B cell (primary cell): ENCODE measurements around the gene PEAK1. TPM values are rescaled to one million over a fixed set of nuclear protein-coding genes. Genes with fewer than 3 reads are reported as not detected.

Experiments used
- ATAC-seq: fragments of 200-7000 bp; cut with Tn5 transposase; one replicate; pipeline ENCODE4 v1.10.0; 2021; ENCODE audit warnings: low read depth, mild to moderate bottlenecking, moderate number of reproducible peaks, moderate library complexity
- CTCF ChIA-PET: fragments of 350-600 bp; sonication (Branson Sonifier 250); formaldehyde crosslinking; loops from one replicate; lab custom pipeline; 2021; ENCODE audit warnings: antibody characterized with exemption, inconsistent platforms; lab: Charles Lee
- POLR2A ChIA-PET: fragments of 350-600 bp; sonication (Branson Sonifier 250); formaldehyde crosslinking; loops from one replicate; lab custom pipeline; 2021; ENCODE audit warnings: antibody characterized with exemption; lab: Charles Lee
- DNase-seq: peaks from one replicate; pipeline ENCODE4 v3.0.0; 2013
- H2AFZ ChIP-seq: 2 replicates; pipeline ENCODE4 v1.6.1; 2012; ENCODE audit warnings: mild to moderate bottlenecking, low read depth, low read length; ENCODE audit not compliant: insufficient read depth, poor library complexity, severe bottlenecking
- H3K27ac ChIP-seq, 2 donors: 1 replicate in 1 of 2; 2 replicates in 1 of 2; pipeline ENCODE4 v1.5.1; 2012 to 2013; ENCODE audit warnings: low read length in 2 of 2, mild to moderate bottlenecking in 2 of 2, moderate library complexity in 1 of 2
- H3K27me3 ChIP-seq, 4 experiments: fragments of 200-600 bp in 1 of 4; sonication (generic) in 1 of 4; replicated peaks in 1 of 4; 1 replicate in 2 of 4; 2 replicates in 2 of 4; pipeline versions ENCODE4 v1.6.1 to v1.7.0; 2013 to 2016; ENCODE audit warnings: low read length in 3 of 4, mild to moderate bottlenecking in 2 of 4, mixed read lengths in 1 of 4, moderate library complexity in 1 of 4; ENCODE audit not compliant: insufficient read depth in 4 of 4, control insufficient read depth in 3 of 4; ENCODE audit errors: control extremely low read depth in 1 of 4
- H3K36me3 ChIP-seq, 2 experiments: replicated peaks in 1 of 2; 1 replicate in 1 of 2; 2 replicates in 1 of 2; pipeline versions ENCODE4 v1.6.1 to v1.7.1; 2013; ENCODE audit warnings: low read length in 1 of 2; ENCODE audit not compliant: insufficient read depth in 2 of 2, control insufficient read depth in 1 of 2; ENCODE audit errors: control extremely low read depth in 1 of 2, extremely low read depth in 1 of 2
- H3K4me1 ChIP-seq, 2 donors: fragments of 200-600 bp in 1 of 2; sonication (generic) in 1 of 2; 1 replicate in 1 of 2; 2 replicates in 1 of 2; pipeline versions ENCODE4 v1.5.1 to v1.6.1; 2013 to 2017; ENCODE audit warnings: low read length in 2 of 2; ENCODE audit not compliant: control insufficient read depth in 2 of 2, insufficient read depth in 2 of 2
- H3K4me2 ChIP-seq: replicated peaks from 2 replicates; pipeline ENCODE3; 2012; ENCODE audit warnings: mild to moderate bottlenecking, low read depth, low read length; ENCODE audit not compliant: poor library complexity, severe bottlenecking
- H3K4me3 ChIP-seq, 5 experiments: fragments of 200-600 bp in 1 of 5; sonication (generic) in 1 of 5; 1 replicate in 3 of 5; 2 replicates in 2 of 5; pipeline versions ENCODE4 v1.5.1 to v1.7.0; 2011 to 2016; ENCODE audit warnings: low read length in 4 of 5, mild to moderate bottlenecking in 4 of 5, low read depth in 2 of 5, control low read depth in 1 of 5, moderate library complexity in 1 of 5; ENCODE audit not compliant: insufficient read depth in 1 of 5; ENCODE audit errors: control extremely low read depth in 1 of 5, extremely low read depth in 1 of 5
- H3K79me2 ChIP-seq: fragments of 200-600 bp; sonication (generic); one replicate; pipeline ENCODE4 v1.6.0; 2016; ENCODE audit warnings: low read length; ENCODE audit not compliant: control insufficient read depth, insufficient read depth
- H3K9ac ChIP-seq: fragments of 200-600 bp; sonication (generic); 2 replicates; pipeline ENCODE4 v1.6.1; 2017; ENCODE audit warnings: mild to moderate bottlenecking, low read length, moderate library complexity
- H3K9me3 ChIP-seq, 3 donors: one replicate each; pipeline versions ENCODE4 v1.6.1 to v1.7.1; 2013; ENCODE audit warnings: low read length in 2 of 3; ENCODE audit not compliant: control insufficient read depth in 2 of 3, insufficient read depth in 1 of 3; ENCODE audit errors: control extremely low read depth in 1 of 3
- H4K20me1 ChIP-seq: 2 replicates; pipeline ENCODE4 v1.6.0; 2012; ENCODE audit warnings: mild to moderate bottlenecking, low read length; ENCODE audit not compliant: insufficient read depth, control insufficient read depth, poor library complexity, severe bottlenecking
- H3K27ac Mint-ChIP-seq: one replicate; pipeline ENCODE4 v1.8.0; 2021; ENCODE audit warnings: mixed read lengths
- H3K27me3 Mint-ChIP-seq: one replicate; pipeline ENCODE4 v1.8.0; 2021; ENCODE audit warnings: mixed read lengths
- H3K4me1 Mint-ChIP-seq: one replicate; pipeline ENCODE4 v1.8.0; 2021; ENCODE audit warnings: mixed read lengths
- H3K4me3 Mint-ChIP-seq: one replicate; pipeline ENCODE4 v1.8.0; 2021; ENCODE audit warnings: mixed read lengths
- H3K9me3 Mint-ChIP-seq: one replicate; pipeline ENCODE4 v1.8.0; 2022; ENCODE audit warnings: mixed read lengths; ENCODE audit not compliant: insufficient read depth
- EZH2 ChIP-seq: IDR thresholded peaks from 2 replicates; pipeline ENCODE4 v1.6.1; 2012; ENCODE audit warnings: borderline replicate concordance, low read depth, mild to moderate bottlenecking, moderate library complexity, low read length; ENCODE audit not compliant: insufficient read depth, poor library complexity, severe bottlenecking
- WGBS: methylation state at CpG from one replicate; pipeline ENCODE4 v1.1.5; 2013; ENCODE audit warnings: missing lambda C conversion rate; ENCODE audit not compliant: insufficient coverage; 5-methylcytosine and 5-hydroxymethylcytosine counted together
- intact Hi-C: fragments of 100-400 bp; cut with micrococcal nuclease; formaldehyde crosslinking; loops from one replicate; pipeline ENCODE4 v1.10.0; 2022
- polyA plus RNA-seq: library from polyadenylated mRNA; depleted of rRNA; stranded (reverse); fragments of >200 nt; gene quantifications from 2 replicates; pipeline ENCODE4 v1.2.3, GENCODE V29; 2012
- total RNA-seq, 2 donors: library from RNA; stranded (reverse); fragments of 120-200 nt in 1 of 2; gene quantifications; 1 replicate in 1 of 2; 2 replicates in 1 of 2; pipeline versions ENCODE4 v1.2.3 to v1.2.4, GENCODE V29; 2013 to 2022
- TF ChIP-seq, protein P1 (sequence below): fragments of 200-600 bp; IDR thresholded peaks from one replicate; pipeline ENCODE4 v1.8.0; 2022; ENCODE audit warnings: antibody characterized with exemption, mild to moderate bottlenecking

PEAK1 gene
- total and polyA plus RNA-seq, 2 donors (not counting 1 experiment from before 2014, with no cell fraction given), result 13.4 to 38.0 TPM

DNA sequence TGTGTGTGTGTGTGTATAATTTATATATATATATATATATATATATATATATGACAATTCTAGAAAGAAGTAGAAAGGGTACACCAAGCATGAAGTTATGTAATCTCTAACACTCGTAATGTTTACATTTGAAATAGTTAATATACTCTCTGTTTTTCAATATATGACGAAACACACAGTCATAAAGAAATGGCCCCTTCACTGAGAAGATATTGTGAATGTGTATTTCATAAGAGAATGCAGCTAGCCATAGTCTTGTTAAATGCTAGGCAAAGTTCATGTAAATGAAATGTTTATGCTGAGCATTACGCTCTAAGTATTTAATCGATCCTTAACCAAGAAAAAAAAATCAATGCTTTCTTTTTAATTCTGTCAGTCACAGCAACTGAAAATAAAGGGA, 194.3 kb downstream of the PEAK1 start:
- TF ChIP-seq, protein P1, sequence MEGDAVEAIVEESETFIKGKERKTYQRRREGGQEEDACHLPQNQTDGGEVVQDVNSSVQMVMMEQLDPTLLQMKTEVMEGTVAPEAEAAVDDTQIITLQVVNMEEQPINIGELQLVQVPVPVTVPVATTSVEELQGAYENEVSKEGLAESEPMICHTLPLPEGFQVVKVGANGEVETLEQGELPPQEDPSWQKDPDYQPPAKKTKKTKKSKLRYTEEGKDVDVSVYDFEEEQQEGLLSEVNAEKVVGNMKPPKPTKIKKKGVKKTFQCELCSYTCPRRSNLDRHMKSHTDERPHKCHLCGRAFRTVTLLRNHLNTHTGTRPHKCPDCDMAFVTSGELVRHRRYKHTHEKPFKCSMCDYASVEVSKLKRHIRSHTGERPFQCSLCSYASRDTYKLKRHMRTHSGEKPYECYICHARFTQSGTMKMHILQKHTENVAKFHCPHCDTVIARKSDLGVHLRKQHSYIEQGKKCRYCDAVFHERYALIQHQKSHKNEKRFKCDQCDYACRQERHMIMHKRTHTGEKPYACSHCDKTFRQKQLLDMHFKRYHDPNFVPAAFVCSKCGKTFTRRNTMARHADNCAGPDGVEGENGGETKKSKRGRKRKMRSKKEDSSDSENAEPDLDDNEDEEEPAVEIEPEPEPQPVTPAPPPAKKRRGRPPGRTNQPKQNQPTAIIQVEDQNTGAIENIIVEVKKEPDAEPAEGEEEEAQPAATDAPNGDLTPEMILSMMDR, result no peak
- Mint-ChIP-seq H3K27ac (no peak overlapping the region), H3K27me3 (no peaks in the 10 kb centered on the region), H3K9me3 (no peaks in the 10 kb centered on the region), H3K4me3 (no peak overlapping the region), H3K4me1 (peaks cover 16% of the 10 kb centered on the region)
- Histone ChIP-seq H3K4me1 (peaks cover 0 to 12% of the 10 kb centered on the region in 2 donors), H3K27me3 (no peaks in the 10 kb centered on the region), H3K9me3 (no peaks in the 10 kb centered on the region), H3K79me2 (no peaks in the 10 kb centered on the region), H3K4me2 (no peak overlapping the region), H4K20me1 (no peaks in the 10 kb centered on the region), H3K27ac (no peak overlapping the region), H3K9ac (no peak overlapping the region), H2AFZ (no peak overlapping the region), H3K4me3 (no peak overlapping the region), H3K36me3 (no peaks in the 10 kb centered on the region)
- ATAC-seq (no peak), DNase-seq (no peak)
- CTCF ChIA-PET, result no interaction called here
- POLR2A ChIA-PET, result no interaction called here
- no CpG with 5 or more reads among the region's 4 CpGs for WGBS
- intact Hi-C loops, result no loop called here

DNA sequence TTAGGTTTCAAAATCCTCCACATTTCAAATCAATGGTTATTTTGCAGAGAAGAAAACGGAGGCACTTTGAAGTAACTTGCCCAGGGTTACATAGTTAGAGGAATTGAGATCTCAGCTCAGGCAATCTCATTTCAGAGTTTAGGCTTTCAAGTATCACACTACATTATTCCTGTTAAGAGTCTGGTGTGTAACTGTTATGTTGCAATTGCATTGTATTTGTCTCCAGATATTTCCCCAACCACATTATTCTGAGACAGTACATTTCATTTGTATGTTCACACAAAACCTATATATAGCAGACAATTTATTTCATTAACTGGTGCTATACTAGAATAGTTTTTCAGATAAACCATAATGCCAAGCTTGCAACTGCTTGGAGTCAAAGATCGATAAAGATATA, 194.8 kb downstream of the PEAK1 start:
- no peak for TF ChIP-seq EZH2
- H2AFZ ChIP-seq, result no peak overlapping the region
- DNase-seq (no peak), ATAC-seq (no peak)
- no peaks in the 10 kb centered on the region for H3K79me2 ChIP-seq
- H3K27ac ChIP-seq, result no peak overlapping the region
- no peaks in the 10 kb centered on the region for H3K27me3 Mint-ChIP-seq
- no peaks in the 10 kb centered on the region for H3K27me3 ChIP-seq
- ChIA-PET CTCF (no interaction called here), POLR2A (no interaction called here)
- H3K4me2 ChIP-seq, result no peak overlapping the region
- intact Hi-C loops, result no loop called here
- no peak overlapping the region for H3K4me3 ChIP-seq
- H3K4me3 Mint-ChIP-seq, result no peak overlapping the region
- no peaks in the 10 kb centered on the region for H3K9me3 Mint-ChIP-seq
- H3K9ac ChIP-seq, result no peak overlapping the region
- H3K4me1 Mint-ChIP-seq, result peaks cover 14% of the 10 kb centered on the region
- H3K9me3 ChIP-seq, result no peaks in the 10 kb centered on the region
- no peaks in the 10 kb centered on the region for H3K36me3 ChIP-seq
- WGBS, result no CpG with 5 or more reads among the region's 2 CpGs
- H3K27ac Mint-ChIP-seq, result no peak overlapping the region
- H3K4me1 ChIP-seq, result peaks cover 0 to 12% of the 10 kb centered on the region in 2 donors
- H4K20me1 ChIP-seq, result no peaks in the 10 kb centered on the region
